CD4-positive, alpha-beta memory T cell (primary cell): Measurements from ENCODE around the gene DND1. TPM values are rescaled to one million over a fixed set of nuclear protein-coding genes. Genes with fewer than 3 reads are reported as not detected.

Experiments used
- microRNA-seq: library from miRNA; unstranded; fragments of <30 nt; microRNA quantifications from one replicate; pipeline ENCODE4 v1.2.0, GENCODE V29; 2021; ENCODE audit warnings: borderline replicate concordance, borderline number of aligned reads, borderline microRNAs expressed, mixed read lengths
- polyA plus RNA-seq, 2 donors: library from polyadenylated mRNA; unstranded; fragments of 300-500 nt; fragmentation: Illumina TruSeq; gene quantifications; one replicate each; pipeline ENCODE4 v1.2.3, GENCODE V29; 2021
- total RNA-seq, 2 experiments: library from RNA; stranded (reverse); gene quantifications; one replicate each; pipeline ENCODE4 v1.2.3, GENCODE V29; 2021

Gene DND1
- total and polyA plus RNA-seq, 4 experiments from 2014 or later, result 4.0 to 5.0 TPM; not detected in 2

Small RNA genes lying within 50 kb of the gene (microRNA-seq; reads per million reads assigned to microRNA genes)
- gene MIR3655, result 0.72 reads per million

Other genes with a start within 250 kb of the DND1 start
- 10 to 100 TPM; 15.3 to 18.8 TPM for gene EIF4EBP3, start 125.9 kb downstream of the DND1 start, total RNA-seq
- gene EIF4EBP3, start 125.9 kb downstream of the DND1 start, polyA plus RNA-seq, result 10 to 100 TPM; 31.9 to 44.3 TPM
- gene SRA1, start 116.1 kb downstream of the DND1 start, total RNA-seq, result 10 to 100 TPM; 24.5 to 26.6 TPM
- gene SRA1, start 116.1 kb downstream of the DND1 start, polyA plus RNA-seq, result 10 to 100 TPM; 35.5 to 46.8 TPM
- 10 to 100 TPM; 72.9 to 75.4 TPM for gene APBB3, start 109.0 kb downstream of the DND1 start, total RNA-seq
- 1 to 10 TPM; 2.1 to 4.9 TPM for gene APBB3, start 109.0 kb downstream of the DND1 start, polyA plus RNA-seq
- 10 to 100 TPM; 49.0 to 59.4 TPM for gene SLC35A4, start 108.7 kb downstream of the DND1 start, total RNA-seq
- 100 to 1,000 TPM; 105 to 115 TPM for gene SLC35A4, start 108.7 kb downstream of the DND1 start, polyA plus RNA-seq
- gene CD14, start 40.4 kb downstream of the DND1 start, total RNA-seq, result 1 to 10 TPM; 4.9 to 5.2 TPM
- 1 to 10 TPM; 2.7 to 3.2 TPM for gene CD14, start 40.4 kb downstream of the DND1 start, polyA plus RNA-seq
- 10 to 100 TPM; 50.0 to 56.3 TPM for gene TMCO6, start 34.1 kb downstream of the DND1 start, total RNA-seq
- gene TMCO6, start 34.1 kb downstream of the DND1 start, polyA plus RNA-seq, result 10 to 100 TPM; 15.7 to 18.3 TPM
- gene NDUFA2, start 25.9 kb downstream of the DND1 start, total RNA-seq, result 10 to 100 TPM; 38.0 TPM
- 100 to 1,000 TPM; 132 to 135 TPM for gene NDUFA2, start 25.9 kb downstream of the DND1 start, polyA plus RNA-seq
- 100 to 1,000 TPM; 178 to 185 TPM for gene IK, start 25.7 kb downstream of the DND1 start, total RNA-seq
- 100 to 1,000 TPM; 147 to 205 TPM for gene IK, start 25.7 kb downstream of the DND1 start, polyA plus RNA-seq
- gene WDR55, start 8.7 kb downstream of the DND1 start, total RNA-seq, result 10 to 100 TPM; 47.1 to 49.6 TPM
- 10 to 100 TPM; 12.4 to 19.5 TPM for gene WDR55, start 8.7 kb downstream of the DND1 start, polyA plus RNA-seq
- gene HARS1, start 17.8 kb upstream of the DND1 start, total RNA-seq, result 10 to 100 TPM; 60.7 to 63.5 TPM
- gene HARS1, start 17.8 kb upstream of the DND1 start, polyA plus RNA-seq, result 10 to 100 TPM; 70.8 to 72.9 TPM
- gene HARS2, start 17.9 kb upstream of the DND1 start, total RNA-seq, result 10 to 100 TPM; 61.6 to 67.5 TPM
- gene HARS2, start 17.9 kb upstream of the DND1 start, polyA plus RNA-seq, result 10 to 100 TPM; 17.8 to 26.5 TPM
- 10 to 100 TPM; 56.3 to 57.4 TPM for gene ZMAT2, start 26.9 kb upstream of the DND1 start, total RNA-seq
- gene ZMAT2, start 26.9 kb upstream of the DND1 start, polyA plus RNA-seq, result 10 to 100 TPM; 65.9 to 76.5 TPM
- not detected for gene PCDHA1, start 112.6 kb upstream of the DND1 start, total RNA-seq
- not detected for gene PCDHA1, start 112.6 kb upstream of the DND1 start, polyA plus RNA-seq
- not detected for gene PCDHA2, start 121.3 kb upstream of the DND1 start, total RNA-seq
- gene PCDHA2, start 121.3 kb upstream of the DND1 start, polyA plus RNA-seq, result not detected
- not detected for gene PCDHA3, start 127.5 kb upstream of the DND1 start, total RNA-seq
- not detected for gene PCDHA3, start 127.5 kb upstream of the DND1 start, polyA plus RNA-seq
- gene PCDHA4, start 133.5 kb upstream of the DND1 start, total RNA-seq, result not detected
- not detected for gene PCDHA4, start 133.5 kb upstream of the DND1 start, polyA plus RNA-seq
- not detected for gene PCDHA5, start 148.0 kb upstream of the DND1 start, total RNA-seq
- gene PCDHA5, start 148.0 kb upstream of the DND1 start, polyA plus RNA-seq, result not detected
- not detected for gene PCDHA6, start 154.4 kb upstream of the DND1 start, total RNA-seq
- not detected for gene PCDHA6, start 154.4 kb upstream of the DND1 start, polyA plus RNA-seq
- gene PCDHA7, start 160.7 kb upstream of the DND1 start, total RNA-seq, result not detected
- not detected for gene PCDHA7, start 160.7 kb upstream of the DND1 start, polyA plus RNA-seq
- not detected for gene PCDHA8, start 167.6 kb upstream of the DND1 start, total RNA-seq
- gene PCDHA8, start 167.6 kb upstream of the DND1 start, polyA plus RNA-seq, result not detected
- not detected for gene PCDHA9, start 174.8 kb upstream of the DND1 start, total RNA-seq
- gene PCDHA9, start 174.8 kb upstream of the DND1 start, polyA plus RNA-seq, result not detected
- not detected for gene PCDHA10, start 182.3 kb upstream of the DND1 start, total RNA-seq
- gene PCDHA10, start 182.3 kb upstream of the DND1 start, polyA plus RNA-seq, result not detected
- gene PCDHA11, start 195.4 kb upstream of the DND1 start, total RNA-seq, result not detected
- gene PCDHA11, start 195.4 kb upstream of the DND1 start, polyA plus RNA-seq, result not detected
- gene PCDHA12, start 201.7 kb upstream of the DND1 start, total RNA-seq, result not detected
- gene PCDHA12, start 201.7 kb upstream of the DND1 start, polyA plus RNA-seq, result not detected
- not detected for gene PCDHA13, start 208.5 kb upstream of the DND1 start, total RNA-seq
- not detected for gene PCDHA13, start 208.5 kb upstream of the DND1 start, polyA plus RNA-seq